RKO (cell line): ENCODE results near the gene RAB1A.
A peak's percentile ranks its signal among the peaks of the same experiment; 100 is the strongest.
"Not testable (repeated sequence)": the region's sequence is repeated elsewhere in the genome, so short reads cannot be mapped to it uniquely, and the experiment has no call there.

Experiments
- DNase-seq: peaks from one replicate; pipeline ENCODE4 v3.0.0-alpha.2; 2016; ENCODE audit warnings: low spot score

Gene RAB1A

DNA sequence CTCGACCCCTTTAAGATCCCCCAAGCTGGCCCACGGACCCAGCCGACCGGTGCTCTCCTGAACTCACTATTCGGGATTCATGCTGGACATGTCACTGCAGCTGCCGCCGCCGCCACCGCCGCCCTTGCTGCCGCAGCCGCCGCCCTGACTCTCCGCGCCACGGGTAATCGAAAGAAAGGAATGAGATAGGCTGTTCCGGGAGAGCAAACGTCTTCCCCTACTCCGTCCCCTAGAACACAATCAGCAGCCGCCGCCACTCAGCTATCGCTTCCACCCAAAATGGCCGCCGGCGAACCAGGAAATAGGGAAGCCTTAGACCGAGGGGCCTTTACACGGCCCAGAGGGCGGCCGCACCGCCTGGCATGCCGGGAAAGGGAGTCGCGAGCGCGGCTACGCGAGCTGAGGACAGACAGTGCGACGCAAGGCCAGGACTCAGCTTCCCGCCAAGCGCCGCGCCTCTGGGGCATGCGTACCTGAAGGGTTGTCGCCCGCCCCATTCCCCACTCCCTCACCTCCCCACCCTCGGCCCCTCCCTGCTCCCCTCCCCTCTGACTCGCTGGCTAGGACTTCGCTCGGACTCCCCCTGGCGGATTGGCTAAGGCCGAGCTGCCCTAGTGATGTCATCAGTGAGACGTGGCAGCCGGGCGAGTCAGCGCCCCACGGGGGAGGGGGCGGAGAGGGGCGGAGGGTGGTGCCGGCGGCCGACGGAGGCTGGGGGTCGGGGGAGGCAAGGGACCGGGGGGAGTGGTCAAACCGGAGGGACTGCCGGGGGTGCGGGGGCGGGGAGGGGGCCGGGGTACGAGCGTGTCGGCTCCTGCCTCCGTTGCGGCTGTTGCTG, at the start of gene RAB1A:
RAB1A (minus strand) TSS at position 281 of the 838 bp plus-strand sequence; CDS start at position 90, 191 bp downstream.
- peak; percentile 99 for DNase-seq

DNA sequence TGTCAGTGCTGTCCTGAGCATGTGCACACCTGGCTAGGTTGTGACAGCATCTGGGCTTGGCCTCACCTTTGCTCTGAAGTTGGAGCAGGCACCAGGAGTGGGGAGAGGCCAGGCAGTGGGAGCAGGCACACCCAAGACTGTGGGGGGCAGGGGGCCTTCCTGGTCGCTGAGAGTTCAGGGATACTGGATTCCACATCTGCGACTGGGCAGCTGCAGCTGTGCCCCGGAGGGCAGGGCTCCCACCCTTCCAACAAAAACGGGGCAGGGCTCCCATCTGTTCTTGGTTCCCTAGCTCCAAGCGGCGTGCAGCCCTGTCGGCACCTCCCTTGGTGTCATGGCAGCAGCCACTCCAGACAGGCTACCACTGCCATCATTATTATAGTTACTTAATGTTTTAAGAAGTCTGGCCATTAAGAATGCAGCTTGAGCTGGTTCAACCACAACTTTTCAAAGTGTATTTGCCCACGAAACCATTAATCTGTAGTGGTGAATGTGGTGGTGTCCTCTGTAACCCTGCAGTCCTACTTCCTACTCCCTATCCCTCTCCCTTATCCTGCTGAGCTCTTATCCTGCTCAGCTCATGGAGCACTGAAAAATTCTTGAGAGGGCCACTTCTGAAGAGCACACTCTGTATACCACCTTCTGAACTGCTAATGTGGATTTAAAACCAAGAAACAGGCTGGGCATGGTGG, 48.0 kb upstream of the RAB1A start:
- no peak for DNase-seq

DNA sequence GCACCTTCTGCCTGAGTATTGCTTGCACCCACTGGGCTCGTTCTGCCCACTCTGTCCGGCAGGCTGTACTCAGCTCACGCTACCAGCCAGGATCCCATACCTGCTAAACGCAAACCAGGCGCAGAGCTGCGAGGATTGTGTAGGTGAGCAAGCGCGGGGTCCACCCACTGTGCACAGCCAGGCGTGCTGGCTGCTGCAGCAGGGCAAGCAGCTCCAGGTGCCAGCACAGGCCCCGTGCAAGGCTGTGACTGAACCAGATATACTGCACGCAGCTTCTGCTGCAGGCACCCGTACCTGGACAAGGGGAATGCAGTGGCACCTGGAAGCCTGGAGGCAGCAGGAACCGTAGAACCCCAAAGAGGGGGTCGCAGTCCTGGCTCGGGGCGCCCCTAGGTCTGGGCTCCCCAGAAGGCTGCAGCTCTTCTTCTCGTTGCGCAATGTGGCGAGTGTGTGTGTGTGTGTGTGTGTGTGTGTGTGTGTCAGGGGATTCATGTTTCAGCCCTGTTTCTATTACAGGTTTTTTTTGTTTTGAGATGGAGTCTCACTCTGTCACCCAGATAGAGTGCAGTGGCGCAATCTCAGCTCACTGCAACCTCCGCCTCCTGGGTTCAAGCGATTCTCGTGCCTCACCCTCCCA, 46.1 kb upstream of the RAB1A start:
- no peak for DNase-seq

DNA sequence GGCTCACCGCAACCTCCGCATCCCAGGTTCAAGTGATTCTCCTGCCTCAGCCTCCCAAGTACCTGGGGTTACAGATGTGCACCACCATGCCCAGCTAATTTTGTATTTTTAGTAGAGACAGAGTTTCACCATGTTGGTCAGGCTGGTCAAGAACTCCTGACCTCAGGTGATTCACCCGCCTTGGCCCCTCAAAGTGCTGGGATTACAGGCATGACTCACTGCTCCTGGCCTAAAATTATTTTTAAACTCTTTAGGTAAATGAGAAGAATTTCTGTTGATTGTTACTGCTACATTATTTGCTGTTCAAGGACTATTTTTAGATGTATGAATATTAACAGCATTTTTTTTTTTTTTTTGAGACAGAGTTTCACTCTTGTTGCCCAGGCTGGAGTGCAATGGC, 44.1 kb upstream of the RAB1A start:
- DNase-seq: peak; percentile 11

DNA sequence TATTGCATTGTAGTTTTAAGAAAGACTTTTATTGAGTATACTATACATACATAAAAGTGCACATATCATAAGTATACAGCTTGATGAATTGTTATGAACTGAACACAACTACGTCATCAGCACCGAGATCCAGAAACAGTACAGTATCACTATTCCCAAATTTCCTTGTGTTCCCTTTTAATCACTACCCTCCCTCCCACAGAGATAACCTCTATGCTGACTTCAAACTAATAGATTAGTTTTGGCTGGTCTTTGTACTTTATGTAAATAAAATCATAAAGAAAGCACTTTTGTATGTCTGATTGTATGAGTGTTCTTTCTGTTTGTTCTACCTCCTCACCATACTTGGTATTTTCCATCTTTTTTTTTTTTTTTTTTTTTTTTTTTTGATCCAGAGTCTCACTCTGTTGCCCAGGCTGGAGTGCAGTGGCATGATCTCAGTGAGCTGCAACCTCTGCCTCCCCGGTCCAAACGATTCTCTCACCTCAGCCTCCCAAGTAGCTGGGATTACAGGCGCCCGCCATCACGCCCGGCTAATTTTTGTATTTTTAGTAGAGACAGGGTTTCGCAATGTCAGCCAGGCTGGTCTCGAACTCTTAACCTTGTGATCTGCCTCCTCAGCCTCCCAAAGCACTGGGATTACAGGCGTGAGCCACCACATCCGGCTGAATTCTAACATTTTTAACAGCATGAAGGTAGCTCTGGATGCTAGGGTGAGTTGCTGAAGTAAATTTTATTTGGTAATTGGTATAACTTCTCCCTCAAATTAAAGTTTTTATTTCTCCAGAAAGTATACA, 43.3 kb upstream of the RAB1A start:
- DNase-seq: no peak

DNA sequence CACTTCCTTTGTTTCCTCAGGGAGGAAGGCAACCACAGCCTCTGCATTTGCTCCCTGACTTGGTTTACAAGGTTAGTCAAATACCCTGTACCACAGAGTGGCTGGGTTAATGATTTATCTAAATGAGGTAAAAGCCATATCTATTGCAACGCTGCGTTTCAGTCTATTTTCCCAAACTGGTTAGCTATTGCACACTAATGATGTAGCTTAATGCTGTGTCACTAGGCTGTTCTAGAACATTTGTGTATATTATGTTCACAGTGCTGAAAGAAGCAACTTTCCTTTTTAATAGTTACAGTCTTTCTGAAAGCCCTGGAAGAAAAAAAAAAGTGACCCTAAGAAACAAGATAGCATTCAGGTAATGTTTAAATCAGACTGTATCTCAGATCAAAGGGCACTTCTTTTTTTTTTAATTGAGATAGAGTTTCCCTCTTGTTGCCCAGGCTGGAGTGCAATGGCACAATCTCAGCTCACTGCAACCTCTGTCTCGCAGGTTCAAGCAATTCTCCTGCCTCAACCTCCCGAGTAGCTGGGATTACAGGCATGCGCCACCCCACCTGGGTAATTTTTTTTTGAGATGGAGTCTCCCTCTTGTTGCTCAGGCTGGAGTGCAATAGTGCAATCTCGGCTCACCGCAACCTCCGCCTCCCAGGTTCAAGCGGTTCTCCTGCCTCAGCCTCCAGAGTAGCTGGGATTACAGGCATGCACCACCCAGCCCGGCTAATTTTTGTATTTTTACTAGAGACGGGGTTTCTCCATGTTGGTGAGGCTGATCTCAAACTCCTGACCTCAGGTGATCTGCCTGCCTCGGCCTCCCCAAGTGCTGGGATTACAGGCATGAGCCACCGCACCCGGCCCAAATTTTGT, 40.9 kb upstream of the RAB1A start:
- DNase-seq: not testable (repeated sequence)

DNA sequence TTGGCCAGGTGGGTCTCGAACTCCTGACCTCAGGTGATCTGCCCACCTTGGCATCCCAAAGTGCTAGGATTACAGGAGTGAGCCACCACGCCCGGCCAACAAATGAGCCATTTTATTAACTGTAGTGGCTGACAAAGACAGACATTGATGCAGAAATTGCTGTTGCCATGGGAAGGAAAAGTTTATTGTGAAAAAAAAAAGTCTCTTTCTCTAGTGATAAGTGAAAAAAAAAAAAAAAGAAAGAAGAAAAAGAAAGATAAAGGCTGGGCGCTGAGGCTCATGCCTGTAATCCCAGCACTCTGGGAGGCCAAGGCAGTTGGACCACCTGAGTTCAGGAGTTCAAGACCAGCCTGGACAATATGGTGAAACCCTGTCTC, 39.8 kb upstream of the RAB1A start:
- DNase-seq: no peak

DNA sequence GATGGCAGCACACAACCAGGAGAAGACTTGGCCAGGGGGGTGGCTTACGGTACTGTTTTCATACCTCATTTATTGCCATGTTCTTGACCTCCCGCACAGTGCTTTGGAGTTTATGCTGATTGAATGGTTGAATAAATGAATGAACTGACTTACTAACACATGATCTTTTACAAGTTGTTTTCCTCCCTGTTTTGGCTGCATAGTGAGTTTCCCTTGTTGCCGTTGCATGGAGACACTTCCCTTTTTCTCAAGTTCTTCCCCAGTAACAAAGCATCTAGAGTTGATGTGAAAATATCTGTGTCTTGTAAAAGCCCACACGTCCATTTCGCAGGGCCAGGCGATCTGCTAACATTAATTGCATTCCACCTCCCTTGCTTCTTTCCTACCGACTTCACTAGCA, 35.7 kb upstream of the RAB1A start:
- DNase-seq: no peak

DNA sequence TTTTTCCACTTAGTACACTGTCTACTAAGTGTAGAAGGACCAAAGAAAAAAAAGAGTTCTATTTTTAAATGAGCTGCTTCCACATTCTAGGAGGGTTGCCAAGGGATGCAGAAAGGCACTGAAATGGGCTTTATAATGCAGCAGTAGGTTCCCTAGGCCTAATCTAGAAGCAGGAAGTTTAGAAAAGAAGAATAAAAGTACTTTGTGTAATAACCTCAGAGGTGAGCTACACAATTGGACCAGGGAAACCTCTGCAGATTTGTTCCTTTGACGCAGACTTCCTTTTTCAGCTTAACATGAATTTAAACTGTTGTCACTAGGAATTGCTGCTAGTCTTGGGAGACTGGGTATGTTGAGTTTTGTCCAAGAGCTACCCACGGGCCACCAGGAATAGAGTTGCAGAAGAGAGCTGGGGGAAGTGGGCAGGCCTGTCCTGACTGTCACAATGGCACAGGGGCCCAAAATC, 34.6 kb upstream of the RAB1A start:
- DNase-seq: no peak

DNA sequence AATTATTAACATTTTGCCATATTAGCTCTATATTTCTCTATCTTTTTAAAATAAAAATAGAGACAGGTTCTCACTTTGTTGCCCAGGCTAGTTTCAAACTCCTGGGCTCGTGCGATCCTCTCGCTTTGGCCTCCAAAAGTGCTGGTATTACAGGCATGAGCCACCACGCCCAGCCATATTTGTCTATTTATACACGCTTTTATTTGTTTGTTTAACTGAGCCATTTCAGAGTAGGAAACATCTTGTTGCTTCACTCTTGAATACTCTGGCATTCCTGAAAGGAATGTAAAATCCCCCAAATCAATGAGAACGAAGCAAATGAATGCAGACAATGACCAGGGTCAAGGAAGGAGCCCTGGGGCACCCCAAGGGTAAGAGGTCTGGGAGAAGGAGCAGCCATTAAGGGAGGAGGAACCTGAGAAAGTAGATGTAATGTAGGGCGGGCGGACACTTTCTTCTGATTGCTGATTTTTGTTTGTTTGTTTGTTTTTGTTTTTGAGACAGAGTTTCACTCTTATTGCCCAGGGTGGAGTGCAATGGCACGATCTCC, 31.7 kb upstream of the RAB1A start:
- no peak for DNase-seq

DNA sequence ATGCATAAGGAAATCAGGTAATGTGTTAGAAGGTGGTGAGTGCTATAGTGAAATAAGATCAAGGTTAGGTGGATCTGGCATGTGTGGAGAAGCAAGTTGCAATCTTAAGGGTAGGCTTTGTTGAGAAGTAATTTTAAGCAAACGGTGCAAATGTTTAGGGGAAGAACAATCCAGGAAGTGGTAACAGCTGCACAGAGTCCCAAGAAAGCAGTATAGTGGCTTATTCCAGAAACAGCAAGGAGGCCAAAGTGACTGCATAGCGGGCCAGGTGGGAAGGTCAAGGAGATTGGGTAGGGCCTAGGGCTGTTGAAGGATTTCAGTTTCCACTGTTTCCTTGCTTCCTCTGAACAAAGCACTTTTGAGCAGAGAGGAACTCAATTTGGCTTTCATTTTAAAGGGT, 30.0 kb upstream of the RAB1A start:
- DNase-seq: no peak

DNA sequence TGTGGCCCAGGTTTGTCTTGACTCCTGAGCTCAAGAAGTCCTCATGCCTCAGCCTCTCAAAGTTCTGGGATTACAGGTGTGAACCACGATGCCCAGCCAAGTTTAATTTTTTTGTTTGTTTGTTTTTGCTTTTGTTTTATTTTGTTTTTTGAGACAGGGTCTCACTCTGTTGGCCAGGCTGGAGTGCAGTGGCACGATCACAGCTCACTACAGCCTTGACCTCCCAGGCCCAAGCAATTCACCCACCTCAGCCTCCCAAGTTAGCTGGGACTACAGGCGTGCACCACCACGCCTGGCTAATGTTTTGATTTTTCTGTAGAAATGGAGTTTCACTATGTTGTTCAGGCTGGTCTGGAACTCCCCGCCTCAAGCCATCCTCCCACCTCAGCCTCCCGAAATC, 29.4 kb upstream of the RAB1A start:
- DNase-seq: no peak

DNA sequence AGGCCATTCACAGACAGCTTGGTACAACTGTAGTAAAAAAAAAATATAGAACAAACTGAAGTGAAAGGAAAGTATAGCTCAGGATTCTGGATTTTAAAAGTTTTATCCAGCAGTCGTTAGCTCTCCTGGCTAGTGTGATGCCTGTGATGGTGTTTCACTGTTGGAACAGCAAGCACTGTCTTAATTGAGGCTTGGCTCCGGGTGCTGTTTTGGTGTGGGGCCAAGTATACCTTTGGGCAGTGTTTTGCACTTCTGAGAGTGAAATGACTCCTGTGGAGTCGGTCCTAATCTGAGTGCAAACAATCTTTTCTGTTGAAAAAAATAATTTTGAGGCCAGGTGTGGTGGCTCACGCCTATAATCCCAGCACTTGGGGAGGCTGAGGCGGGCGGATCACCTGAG, 28.7 kb upstream of the RAB1A start:
- DNase-seq: no peak

DNA sequence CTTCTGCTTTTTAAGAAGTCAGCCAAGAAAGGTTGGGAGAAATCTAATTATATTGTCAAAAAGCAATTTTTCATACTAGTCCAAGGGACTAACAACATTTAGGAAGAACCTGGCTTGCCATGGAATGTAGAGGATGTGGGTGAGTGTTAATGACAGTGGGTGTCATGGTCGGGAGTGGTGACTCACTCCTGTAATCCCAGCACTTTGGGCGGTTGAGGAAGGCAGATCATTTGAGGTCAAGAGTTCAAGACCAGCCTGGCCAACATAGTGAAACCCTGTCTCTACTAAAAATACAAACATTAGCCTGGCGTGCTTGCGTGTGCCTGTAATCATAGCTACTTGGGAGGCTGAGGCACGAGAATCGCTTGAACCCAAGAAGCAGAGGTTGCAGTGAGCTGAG, 27.9 kb upstream of the RAB1A start:
- not testable (repeated sequence) for DNase-seq

DNA sequence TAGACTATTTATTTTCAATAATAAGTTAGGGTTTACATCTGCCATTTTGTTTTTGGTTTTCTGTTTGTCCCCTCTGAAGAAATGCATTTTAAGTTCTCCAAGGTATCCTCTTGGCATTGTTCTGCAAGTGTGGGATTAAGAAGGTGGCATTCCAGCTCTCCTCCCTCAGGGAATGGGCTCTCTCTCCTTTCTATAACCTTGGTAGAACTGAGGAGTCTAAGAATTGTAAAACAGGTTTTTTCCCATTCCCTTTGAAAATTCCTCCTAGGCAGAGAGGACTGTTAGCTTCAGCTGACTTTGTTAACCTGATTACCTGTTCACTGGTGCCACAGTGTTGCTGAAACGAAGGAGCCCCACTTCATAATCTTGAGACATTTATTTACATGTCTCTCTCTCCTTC, 26.1 kb upstream of the RAB1A start:
- no peak for DNase-seq

DNA sequence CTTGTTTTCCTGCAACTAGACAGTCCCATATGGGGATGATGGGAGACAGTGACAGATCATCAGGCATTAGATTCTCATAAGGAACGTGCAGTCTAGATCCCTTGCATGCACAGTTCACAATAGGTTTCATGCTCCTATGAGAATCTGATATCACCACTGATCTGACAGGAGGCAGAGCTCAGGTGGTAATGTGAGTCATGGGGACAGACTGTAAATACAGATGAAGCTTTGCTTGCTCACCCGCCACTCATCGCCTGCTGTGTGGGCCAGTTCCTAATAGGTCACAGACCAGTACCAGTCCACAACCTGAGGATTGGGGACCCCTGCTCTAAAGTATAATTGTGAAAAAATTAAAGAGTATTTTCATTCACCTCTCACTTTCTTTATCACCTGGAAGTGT, 23.6 kb upstream of the RAB1A start:
- peak; percentile 66 for DNase-seq

DNA sequence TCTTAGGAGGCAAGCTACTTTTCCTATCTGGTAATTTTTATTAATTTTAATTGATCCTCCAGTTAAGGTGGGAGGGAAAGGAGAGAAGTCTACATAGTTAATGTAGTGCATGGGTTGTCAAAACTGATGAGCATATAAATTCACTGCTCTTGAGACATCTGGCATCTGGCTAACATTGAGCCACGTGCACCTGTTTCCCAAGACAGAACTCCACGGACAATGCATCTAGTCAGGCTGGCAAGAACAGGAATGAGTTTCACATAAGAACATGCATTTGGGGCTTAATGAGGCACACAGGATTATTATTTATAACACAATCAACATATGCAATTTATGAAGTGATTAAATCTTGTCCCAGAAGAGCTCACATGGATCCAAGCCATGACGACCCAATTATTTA, 16.2 kb upstream of the RAB1A start:
- DNase-seq: no peak

DNA sequence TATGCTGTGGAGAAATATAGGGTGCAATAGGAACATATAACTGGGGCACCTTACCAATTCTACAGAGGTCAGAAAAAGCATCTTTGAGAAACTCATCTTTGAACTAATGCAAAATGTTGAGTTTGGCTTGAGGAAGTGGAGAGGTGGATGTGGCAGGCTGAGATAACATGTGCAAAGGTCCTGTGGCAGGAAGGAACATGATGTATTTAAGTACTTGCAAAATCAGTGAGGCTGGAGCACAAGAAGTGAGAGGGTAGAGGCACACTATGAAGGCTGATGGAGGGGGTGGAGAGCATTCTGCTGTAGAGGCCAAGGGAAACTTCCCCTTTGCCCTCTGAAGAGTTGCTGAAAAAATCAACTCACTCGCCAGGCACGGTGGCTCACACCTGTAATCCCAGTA, 14.7 kb upstream of the RAB1A start:
- DNase-seq: no peak

DNA sequence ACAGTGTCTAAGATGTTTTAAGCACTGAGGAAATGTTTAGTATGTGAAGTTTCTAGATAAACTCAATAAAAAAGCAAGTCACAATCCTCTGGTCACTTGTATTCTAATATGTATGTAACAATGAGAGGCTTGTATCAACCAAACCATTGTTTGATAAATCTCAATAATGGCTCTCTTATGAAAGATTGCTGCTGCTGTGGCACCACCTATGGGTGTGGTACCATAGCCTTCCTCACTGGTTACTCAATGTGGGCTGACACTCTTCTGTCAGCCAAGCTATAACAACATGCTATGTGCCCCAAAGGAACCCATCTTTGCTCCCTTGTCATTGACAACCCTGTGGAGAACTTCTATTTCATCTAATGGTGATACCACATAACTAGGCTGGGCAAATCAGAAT, 12.6 kb upstream of the RAB1A start:
- peak; percentile 22 for DNase-seq

DNA sequence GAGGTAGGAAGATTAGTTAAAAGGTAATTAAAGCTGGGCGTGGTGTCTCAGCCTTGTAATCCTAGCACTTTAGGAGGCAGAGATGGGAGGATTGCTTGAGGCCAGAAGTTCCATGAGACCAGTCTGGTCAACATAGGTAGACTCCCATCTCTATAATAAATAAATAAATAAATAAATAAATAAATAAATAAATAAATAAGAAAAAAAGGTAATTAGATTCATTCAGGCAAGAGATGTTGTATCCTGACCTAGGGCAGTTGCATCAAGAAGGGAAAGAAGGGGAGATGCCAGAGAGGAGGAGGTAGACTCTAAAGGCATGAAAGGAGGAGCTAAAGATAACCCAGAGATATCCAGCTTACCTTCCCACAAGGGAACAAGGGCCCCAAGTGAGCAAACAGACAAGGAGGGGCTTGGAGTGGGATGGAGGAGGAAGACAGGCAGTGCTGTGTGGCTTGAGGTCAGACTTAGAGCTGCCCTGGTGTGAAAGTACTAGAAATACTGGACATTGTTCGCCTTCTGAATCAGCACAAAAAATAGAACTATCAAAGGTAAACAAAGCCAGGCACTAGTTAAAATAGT, 7.4 kb upstream of the RAB1A start:
- no peak for DNase-seq

DNA sequence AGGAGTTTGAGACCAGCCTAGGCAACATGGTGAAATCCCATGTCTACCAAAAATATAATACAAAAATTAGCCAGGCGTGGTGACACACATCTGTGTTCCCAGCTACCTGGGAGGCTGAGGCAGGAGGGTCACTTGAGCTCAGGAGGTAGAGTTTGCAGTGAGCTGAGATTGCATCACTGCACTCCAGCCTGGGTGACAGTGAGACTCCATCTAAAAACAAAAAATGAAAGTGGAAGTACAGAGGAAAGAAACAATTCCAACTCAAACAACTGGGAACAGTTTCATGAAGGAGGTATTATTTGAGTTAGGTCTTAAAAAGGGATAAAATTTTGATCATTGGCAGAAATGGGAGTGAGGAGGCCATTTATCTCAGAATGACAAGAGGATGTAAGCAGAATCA, 6.3 kb upstream of the RAB1A start:
- DNase-seq: no peak
